ENCODE data around the gene LRRC28. TPM values are rescaled to one million over a fixed set of nuclear protein-coding genes. Genes with fewer than 3 reads are reported as not detected.

LRRC28 gene
- polyA plus RNA-seq, 1 experiment, result 23.5 TPM

DNA sequence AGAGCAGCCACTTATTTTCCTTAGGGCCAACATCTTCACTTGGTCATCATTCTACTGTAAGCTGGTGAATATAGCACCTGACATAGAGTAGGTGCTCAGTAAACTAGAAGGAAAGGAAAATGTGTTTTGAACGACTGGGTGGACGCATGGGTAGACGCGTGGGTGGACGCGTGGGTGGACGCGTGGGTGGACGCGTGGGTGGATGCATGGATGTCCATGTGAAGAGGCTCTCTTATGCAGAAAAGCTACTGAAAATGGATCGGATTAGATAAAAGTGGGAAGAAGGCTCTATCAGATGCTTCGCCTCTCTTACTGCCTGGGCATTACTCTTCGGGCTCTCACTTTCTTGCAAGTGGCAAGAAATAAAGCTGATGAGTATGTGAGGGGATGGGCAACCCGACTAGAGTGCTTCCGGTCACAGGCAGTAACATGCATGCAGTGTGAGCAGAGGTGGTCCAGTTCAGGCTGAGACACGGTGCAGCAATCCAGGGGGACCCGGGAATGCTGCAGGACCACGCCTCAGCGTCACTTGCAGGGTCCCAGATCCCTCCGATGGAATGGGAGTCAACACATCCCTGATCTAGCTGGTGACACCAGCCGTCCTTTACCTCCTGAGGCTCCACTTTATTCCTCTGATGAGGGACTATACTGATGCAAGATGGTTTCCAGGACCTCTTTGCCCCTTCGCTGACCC lies 176.5 kb downstream of the LRRC28 start:
- no peak overlapping the region for H3K4me3 ChIP-seq (ENCODE audit: low read depth, low read length)
- CTCF ChIA-PET, result interaction anchor here (1.0 to 2.0 kb wide), 2 partner anchors 14 to 276 kb away, joined by 4 to 6 read pairs; no protein-coding TSS in a partner anchor
- POLR2A ChIA-PET, result no interaction called here
- no peak for DNase-seq (ENCODE audit: low read depth)
- no peaks in the 10 kb centered on the region for H3K36me3 ChIP-seq (ENCODE audit: control insufficient read depth, insufficient read depth, low read length)
- no peak for TF ChIP-seq CTCF (IDR thresholded peaks at IDR 0.05; ENCODE audit: insufficient read depth, low read depth, low read length)
- no peaks in the 10 kb centered on the region for H3K27me3 ChIP-seq (ENCODE audit: control insufficient read depth, insufficient read depth, low read length)

DNA sequence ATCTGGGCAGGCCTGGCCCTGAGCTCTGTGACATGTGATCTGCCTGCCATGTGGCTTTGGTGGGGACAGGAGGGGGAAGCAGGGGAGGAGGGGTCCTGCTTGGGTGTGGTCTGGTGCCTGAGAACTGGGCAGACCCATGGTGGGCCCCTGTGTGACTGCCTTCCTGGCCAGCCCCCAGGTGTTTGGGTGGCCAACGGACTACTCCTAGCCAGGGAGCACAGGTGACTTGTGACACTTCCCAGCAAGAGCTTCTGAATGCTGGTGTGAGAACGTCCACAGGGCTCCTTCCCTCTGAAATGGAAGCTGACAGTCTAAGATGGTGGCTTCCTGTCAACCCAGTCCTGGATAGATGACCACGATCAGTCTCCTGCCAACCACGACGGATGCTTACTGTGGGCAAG lies 178.4 kb downstream of the LRRC28 start:
- H3K4me3 ChIP-seq (ENCODE audit: low read depth, low read length), result no peak overlapping the region
- H3K36me3 ChIP-seq (ENCODE audit: control insufficient read depth, insufficient read depth, low read length), result no peaks in the 10 kb centered on the region
- CTCF ChIA-PET, result interaction anchor here (1.5 kb wide), 1 partner anchor 13 kb away, joined by 4 read pairs; no protein-coding TSS in a partner anchor
- DNase-seq (ENCODE audit: low read depth), result no peak
- TF ChIP-seq CTCF (IDR thresholded peaks at IDR 0.05; ENCODE audit: insufficient read depth, low read depth, low read length), result no peak
- no peaks in the 10 kb centered on the region for H3K27me3 ChIP-seq (ENCODE audit: control insufficient read depth, insufficient read depth, low read length)
- POLR2A ChIA-PET, result no interaction called here

GRCh38 chr15:99430881-99431401 lies 179.7 kb downstream of the LRRC28 start:
- ChIA-PET CTCF (interaction anchor here (1.2 to 1.5 kb wide), 2 partner anchors 14 to 16 kb away, joined by 3 to 4 read pairs; no protein-coding TSS in a partner anchor), POLR2A (no interaction called here)
- Histone ChIP-seq H3K36me3 (ENCODE audit: control insufficient read depth, insufficient read depth, low read length) (no peaks in the 10 kb centered on the region), H3K4me3 (ENCODE audit: low read depth, low read length) (no peak overlapping the region), H3K27me3 (ENCODE audit: control insufficient read depth, insufficient read depth, low read length) (no peaks in the 10 kb centered on the region)
- no peak for DNase-seq (ENCODE audit: low read depth)
- no peak for TF ChIP-seq CTCF (IDR thresholded peaks at IDR 0.05; ENCODE audit: insufficient read depth, low read depth, low read length)

DNA sequence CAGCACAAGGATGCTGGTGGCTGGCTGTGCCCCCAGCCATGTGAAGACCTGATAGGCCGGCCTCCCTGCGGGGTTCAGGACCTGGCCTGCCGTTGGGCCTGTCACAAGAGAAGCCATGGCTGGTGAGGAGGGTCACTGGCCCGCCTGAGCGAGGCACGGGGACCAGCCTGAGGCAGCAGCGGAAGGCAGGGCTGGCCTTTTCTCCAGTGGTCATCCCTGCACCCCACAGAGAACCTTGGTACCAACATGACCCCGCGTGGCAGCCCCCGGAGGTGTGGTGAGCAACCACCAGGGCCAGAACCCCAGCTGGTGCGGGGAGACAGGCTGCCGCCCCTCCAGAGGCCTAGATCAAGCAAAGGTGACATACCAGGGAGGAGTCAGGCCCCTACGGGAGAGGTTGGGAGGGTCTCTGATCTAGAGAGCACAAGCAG lies 180.4 kb downstream of the LRRC28 start:
- H3K4me3 ChIP-seq (ENCODE audit: low read depth, low read length), result no peak overlapping the region
- CTCF ChIA-PET, result no interaction called here
- DNase-seq (ENCODE audit: low read depth), result no peak
- TF ChIP-seq CTCF (IDR thresholded peaks at IDR 0.05; ENCODE audit: insufficient read depth, low read depth, low read length), result no peak
- no peaks in the 10 kb centered on the region for H3K36me3 ChIP-seq (ENCODE audit: control insufficient read depth, insufficient read depth, low read length)
- H3K27me3 ChIP-seq (ENCODE audit: control insufficient read depth, insufficient read depth, low read length), result no peaks in the 10 kb centered on the region
- POLR2A ChIA-PET, result no interaction called here

DNA sequence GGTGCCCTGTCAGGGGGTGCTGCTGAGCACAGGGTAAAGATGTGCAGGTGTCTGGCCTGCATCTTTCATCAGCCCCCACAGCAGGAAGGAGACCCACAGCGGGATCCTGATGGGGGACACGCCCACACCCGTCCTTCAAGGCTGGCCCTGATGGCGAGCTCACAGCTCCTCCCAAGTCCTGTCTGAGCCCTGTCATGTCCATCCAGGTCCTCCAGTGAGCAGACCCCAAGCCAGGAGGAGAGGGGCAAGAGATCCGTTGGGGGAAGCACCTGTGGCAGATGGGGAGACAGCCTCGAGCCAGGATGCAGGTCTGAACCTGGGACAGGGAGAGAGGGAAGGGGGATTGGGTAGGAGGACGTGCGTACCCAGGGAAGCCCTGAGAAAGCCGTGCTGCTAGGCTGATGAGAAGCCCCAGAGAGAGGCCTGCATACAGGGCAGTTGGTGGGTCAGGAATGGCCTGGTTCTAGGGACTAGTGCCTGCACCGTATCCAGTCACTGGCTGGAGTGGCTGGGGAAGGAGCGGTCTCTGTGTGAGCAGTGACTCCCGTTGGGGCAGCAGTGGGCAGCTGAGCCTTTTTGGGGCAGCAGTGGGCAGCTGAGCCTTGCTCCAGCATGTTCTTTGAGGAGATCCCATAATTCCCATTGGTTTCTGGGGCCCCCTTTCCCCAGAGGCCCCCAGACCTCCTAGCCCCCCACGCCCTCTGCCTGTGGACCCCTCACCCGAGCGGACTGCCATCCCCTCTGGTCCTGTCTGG lies 181.2 kb downstream of the LRRC28 start:
- POLR2A ChIA-PET, result no interaction called here

More for the DNA sequence above, 181.2 kb downstream of the LRRC28 start:
- Histone ChIP-seq H3K27me3 (ENCODE audit: control insufficient read depth, insufficient read depth, low read length) (no peaks in the 10 kb centered on the region), H3K4me3 (ENCODE audit: low read depth, low read length) (no peak overlapping the region), H3K36me3 (ENCODE audit: control insufficient read depth, insufficient read depth, low read length) (no peaks in the 10 kb centered on the region)
- no peak for TF ChIP-seq CTCF (IDR thresholded peaks at IDR 0.05; ENCODE audit: insufficient read depth, low read depth, low read length)
- DNase-seq (ENCODE audit: low read depth), result no peak
- CTCF ChIA-PET, result interaction anchor here (0.6 to 1.3 kb wide), 2 partner anchors 9 to 1149 kb away, joined by 3 read pairs; no protein-coding TSS in a partner anchor
